Activated CD4-positive, alpha-beta T cell treated with anti-CD3 and anti-CD28 coated beads, Interleukin-2, amount 50 U/mL, for 16 hours (primary cell): ENCODE data around the gene COL23A1.
A peak's percentile ranks its signal among the peaks of the same experiment; 100 is the strongest.

Source experiments
- DNase-seq: peaks from one replicate; pipeline ENCODE4 v3.0.0-alpha.2; 2020

The COL23A1 gene

GRCh38 chr5:178587763-178588611 is 2.2 kb downstream of the COL23A1 start:
- DNase-seq = no peak

DNA sequence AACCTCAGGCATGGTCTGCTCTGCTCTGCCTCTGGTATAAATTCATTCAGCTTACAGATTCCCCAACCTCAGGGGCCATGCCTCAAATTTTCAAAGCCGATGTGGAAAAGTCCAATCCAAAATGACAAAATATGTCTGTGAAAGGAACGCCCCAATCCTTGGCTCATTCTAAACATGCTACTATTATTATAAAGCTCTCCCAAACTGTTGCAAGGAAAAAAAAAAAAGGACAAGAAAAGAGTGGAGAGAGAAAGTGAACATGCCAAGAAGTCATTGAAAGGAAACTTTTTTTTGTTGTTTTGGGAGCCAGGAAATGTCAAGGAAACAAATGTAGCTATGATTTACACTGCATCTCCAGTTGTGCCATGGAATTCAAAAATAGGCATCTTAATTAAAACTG is 3.8 kb downstream of the COL23A1 start:
- no peak for DNase-seq

DNA sequence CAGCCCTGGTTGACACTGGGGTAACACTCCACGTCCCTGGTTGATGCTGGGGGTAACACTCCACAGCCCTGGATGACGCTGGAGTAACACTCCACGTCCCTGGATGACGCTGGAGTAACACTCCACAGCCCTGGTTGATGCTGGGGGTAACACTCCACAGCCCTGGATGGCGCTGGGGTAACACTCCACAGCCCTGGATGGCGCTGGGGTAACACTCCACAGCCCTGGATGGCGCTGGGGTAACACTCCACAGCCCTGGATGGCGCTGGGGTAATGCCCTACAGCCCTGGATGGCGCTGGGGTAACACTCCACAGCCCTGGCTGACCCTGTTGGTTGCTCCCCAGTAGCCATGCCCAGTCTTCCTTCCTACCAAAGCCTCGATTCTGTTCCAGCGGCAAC is 4.8 kb downstream of the COL23A1 start:
- DNase-seq = peak; percentile 37

GRCh38 chr5:178583279-178583678 is 6.9 kb downstream of the COL23A1 start:
- no peak for DNase-seq

GRCh38 chr5:178582291-178582690 is 7.9 kb downstream of the COL23A1 start:
- DNase-seq = no peak

GRCh38 chr5:178581621-178582020 is 8.6 kb downstream of the COL23A1 start:
- DNase-seq = no peak

GRCh38 chr5:178580271-178580955 is 9.8 kb downstream of the COL23A1 start:
- DNase-seq = no peak

DNA sequence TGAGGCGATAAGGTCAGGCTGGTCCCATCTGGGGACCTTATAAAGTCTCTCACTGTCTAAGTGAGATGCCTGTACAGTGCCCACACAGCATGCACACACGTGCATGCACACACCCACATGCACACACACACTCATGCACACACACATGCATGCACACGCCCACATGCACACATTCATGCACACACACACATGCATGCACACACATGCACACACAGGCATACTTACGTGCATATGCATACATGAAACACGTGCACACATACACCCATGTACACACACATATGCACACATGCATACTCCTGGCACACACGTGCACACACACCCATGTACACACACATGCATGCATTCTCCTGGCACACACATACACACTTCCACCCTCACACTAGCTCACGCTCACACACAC is 12.2 kb downstream of the COL23A1 start:
- DNase-seq = no peak

GRCh38 chr5:178577376-178577839 is 12.8 kb downstream of the COL23A1 start:
- DNase-seq = no peak

GRCh38 chr5:178576591-178577351 is 13.4 kb downstream of the COL23A1 start:
- DNase-seq = no peak

DNA sequence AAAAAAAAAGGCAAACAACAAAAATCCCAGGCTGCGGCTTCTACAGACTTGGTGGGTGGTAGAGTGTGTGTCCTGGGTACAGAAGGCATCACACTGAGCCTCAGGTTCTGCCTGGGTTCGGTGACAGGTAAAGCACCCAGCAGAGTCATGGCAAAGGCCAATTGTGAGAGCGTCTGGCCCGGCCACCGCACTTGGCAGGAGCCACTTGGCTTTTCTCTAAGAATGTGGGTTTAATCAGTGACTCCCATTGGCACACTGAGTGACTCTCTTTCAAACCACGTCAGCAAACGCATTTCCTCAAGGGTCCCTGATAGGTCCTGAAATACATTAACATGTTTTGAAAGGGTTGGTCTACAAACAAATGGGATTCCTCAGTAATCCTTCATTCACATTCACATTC is 17.0 kb downstream of the COL23A1 start:
- no peak for DNase-seq

DNA sequence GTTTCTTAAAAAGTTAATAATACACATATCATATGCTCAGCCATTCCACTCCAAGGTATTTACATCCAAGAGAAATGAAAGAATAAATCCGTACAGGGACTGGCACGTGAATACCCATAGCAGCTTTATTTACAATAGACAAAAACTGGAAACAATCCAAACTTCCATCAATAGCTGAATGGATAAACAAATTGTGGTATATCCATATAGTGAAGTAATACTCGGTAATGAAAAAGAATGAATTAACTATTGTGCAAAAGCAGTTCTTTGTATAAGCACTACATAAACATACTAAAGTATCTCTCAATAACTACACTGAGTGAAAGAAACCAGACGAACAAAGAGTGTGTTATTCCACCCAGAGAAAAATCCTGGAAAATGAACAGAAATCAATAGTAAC is 17.6 kb downstream of the COL23A1 start:
- DNase-seq = no peak

DNA sequence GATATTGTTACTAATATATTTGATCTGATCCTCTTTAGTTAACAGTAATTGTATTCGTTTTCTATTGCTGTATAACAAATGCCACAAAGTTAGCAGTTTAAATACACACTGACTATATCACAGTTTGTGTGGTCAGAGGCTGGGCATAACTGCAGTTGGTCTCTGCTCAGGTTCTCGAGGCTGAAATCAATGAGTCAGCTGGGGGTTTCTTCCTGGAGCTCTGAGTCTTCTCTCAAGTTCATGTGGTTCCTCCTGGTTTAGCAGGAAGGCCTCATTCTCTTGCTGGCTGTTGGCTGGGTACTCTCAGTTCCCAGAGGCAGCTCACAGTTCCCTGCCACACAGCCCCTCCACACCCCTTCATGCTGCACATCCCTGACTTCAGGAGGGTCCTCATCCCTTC is 20.7 kb downstream of the COL23A1 start:
- no peak for DNase-seq

DNA sequence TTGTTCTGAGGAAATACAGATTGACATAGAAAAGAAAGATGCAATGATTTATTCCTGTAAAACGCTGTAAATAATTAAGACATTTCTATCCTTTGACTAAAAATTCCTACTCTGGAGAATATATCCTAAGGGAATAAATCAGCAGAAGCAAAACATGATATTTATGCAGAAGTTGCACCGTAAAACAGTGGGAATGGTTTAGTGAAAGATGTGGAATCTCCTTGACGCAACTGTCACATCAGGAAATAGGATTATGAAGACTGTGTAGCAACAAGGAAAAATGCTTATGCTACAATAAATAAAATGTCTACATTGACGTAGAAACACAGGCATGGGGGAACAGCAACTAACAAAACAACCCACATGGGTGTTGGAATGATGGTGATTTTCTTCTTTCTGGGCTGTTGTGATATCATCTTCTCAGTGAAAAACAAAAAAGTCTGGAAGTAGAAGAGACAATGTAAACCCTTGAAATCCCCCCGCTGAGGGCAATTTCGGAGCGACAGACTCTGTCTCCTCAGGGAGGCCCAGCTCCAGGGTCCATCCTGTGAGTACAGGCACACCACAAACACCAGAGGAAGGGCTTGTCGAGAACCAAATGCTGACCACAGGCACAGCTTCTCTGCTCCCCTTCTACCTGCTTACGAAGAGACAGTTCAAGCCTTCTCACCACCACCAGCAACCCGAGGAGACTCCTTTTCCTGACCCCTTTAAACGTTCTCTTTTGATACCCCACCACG is 25.2 kb downstream of the COL23A1 start:
- DNase-seq = no peak

DNA sequence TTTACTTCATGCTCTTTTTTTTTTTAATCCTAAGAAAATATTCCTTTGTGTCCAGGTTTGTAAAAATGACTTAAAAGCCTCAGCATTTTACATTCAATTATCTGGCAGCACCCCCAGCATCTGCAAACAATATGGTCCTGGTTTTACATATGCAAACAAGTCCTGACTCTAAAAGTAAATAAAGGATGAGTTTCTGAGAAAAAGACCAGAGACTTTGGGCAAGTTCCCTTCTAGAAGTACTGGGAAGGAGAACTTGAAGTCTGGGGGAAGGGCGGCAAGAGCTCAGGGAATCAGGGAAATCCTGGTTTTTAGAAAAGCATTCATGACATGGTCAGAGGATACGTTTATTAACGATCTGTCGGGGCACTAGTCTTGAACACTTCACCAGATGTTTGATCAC is 25.8 kb downstream of the COL23A1 start:
- no peak for DNase-seq

- DNase-seq = no peak
Observed at GRCh38 chr5:178563621-178564020, 26.6 kb downstream of the COL23A1 start.

- no peak for DNase-seq
Observed at GRCh38 chr5:178561746-178562264, 28.4 kb downstream of the COL23A1 start.

DNA sequence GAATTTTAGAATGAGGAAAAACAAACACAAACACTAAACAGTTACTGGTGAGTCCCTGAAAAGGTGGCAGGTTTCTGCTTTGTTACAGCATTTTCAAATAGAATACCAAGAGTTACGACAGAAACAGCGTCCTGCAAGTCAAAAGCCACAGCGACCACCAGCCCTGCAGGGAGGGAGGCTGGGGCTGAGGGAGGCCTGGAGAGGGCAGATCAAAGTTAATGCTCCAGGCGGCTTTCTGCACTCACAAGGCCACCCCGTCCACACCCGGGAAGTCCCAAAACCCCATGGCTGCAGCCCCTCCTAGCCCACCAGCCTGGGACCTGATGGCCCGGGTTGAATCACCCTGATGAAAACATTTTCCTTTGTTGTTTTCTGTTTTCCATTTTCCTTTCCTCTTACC is 29.3 kb downstream of the COL23A1 start:
- DNase-seq = no peak

DNA sequence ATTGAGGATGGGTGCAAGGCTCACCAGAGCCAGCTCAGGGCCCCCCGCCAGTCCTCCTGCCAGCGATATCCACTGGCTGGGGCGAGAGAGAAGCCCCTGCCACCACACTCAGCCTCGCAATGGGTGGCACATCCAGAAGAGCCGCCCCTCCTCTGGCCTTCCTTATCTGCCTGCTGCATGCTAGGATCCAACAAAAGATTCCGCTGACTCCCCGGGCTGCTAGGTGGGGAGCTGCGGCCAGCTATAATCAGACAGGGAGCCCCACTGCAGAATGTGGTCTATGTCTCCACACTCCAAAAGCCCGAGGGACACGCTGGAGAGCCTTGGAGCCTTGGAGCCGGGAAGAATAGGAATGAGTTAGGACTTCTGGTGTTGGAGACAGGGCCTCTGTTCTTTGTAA is 32.8 kb downstream of the COL23A1 start:
- DNase-seq = no peak

DNA sequence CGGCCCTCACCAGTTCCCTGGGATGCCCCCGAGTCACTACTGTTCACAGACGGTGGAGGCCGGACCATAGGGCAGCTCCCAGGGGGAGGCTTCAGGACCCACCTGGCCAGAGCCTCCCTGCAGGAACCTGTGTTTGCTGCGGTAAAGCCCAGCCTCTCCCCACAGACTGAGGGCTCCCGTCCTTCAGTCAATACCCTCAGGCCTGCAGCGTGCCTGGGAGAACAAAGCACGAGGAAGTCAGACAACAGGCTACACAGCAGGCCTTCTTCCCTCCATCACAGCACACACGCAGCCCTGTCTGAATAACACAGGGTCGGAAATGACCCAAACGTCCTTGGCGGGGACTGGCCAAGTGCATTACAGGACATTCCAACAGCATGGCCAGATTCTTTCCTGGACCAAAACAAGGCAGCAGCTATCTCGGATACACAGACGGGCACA is 34.4 kb downstream of the COL23A1 start:
- DNase-seq = no peak

DNA sequence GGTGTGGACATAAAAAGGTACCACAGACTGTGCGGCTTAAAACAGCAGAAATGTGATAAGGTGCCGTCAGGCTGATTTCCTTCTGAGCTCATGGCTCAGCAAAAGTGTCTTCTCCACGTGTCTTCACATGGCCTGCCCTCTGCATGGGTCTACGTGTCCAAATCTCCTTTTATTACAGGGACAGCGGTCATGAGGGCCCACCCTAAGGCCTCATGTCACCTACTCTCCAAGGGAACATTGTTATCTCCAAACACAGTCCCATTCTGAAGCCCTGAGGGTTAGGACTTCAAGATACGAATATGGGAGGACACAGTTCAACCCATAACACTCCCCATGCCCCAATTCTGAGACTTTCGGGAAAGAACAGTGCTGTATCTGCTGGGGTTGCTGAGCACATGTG is 35.2 kb downstream of the COL23A1 start:
- DNase-seq = no peak

DNA sequence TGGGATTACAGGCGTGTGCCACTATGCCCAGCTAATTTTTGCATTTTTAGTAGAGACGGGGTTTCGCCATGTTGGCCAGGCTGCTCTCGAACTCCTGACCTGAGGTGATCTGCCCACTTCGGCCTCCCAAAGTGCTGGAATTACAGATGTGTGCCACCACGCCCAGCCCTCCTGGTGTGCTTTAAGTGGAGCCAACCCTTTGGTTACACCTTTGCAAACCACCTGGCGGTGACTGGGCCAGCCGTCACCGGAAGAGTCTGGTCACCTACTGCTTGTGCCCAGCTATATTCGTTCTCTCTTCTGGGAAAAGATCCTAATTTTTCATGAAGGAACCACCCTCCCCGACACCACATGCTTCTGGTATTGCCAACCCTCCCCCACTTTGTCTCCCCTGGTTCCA is 35.9 kb downstream of the COL23A1 start:
- no peak for DNase-seq

DNA sequence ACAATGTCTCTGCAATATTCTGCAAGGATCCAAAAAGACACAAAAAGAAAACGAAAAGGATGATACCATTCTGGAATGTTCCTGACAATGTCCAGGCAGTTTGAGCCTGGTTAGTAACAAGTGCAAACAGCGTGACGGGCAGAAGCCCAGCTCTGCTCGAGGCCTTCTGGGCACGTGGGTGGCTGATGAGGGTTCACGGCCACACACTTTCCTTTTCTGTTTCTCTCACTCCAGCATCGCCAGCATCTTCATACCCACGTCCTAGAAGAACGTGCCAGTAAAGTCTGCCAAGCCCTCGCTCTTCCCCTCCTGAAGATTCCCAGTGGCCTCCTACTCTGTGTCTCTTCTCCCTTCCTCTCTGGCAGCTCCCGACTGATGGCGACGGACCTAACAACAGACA is 36.7 kb downstream of the COL23A1 start:
- DNase-seq = no peak
